ENCODE measurements around the gene GPX8.

Gene GPX8

GRCh38 chr5:55162666-55163065, 2.7 kb downstream of the GPX8 start:
- TF ChIP-seq POLR2AphosphoS5 (IDR thresholded peaks at IDR 0.05; ENCODE audit: low read depth, low read length) (no peak), TAF1 (IDR thresholded peaks at IDR 0.05; ENCODE audit: low read depth, low read length) (no peak), POLR2A (IDR thresholded peaks at IDR 0.05; ENCODE audit: low read depth, low read length) (no peak), SPI1 (IDR thresholded peaks at IDR 0.05; ENCODE audit: low read depth, low read length) (no peak), POU2F2 (IDR thresholded peaks at IDR 0.05; ENCODE audit: low read depth, low read length) (no peak), PAX5 (IDR thresholded peaks at IDR 0.05; ENCODE audit: insufficient read depth, low read length, severe bottlenecking) (no peak)
- FAIRE-seq: no peak

DNA sequence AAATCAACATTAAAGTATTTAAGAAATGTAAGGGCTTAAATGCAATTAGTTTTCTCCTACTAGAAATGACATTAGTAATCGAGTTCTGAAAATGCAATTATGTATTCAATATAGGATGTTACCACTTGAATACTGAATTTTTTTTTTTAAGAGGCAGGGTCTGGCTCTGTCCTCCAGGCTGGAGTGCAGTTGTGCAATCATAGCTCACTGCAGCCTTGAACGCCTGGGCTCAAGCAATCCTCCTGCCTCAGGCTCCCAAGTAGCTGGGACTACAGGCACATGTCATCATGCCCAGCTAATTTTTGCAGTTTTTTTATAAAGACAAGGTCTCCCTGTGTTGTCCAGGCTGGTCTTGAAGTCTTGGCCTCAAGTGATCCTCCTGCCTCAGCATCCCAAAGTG, 11.5 kb downstream of the GPX8 start:
- DNase-seq (ENCODE audit: insufficient read length, low spot score) (no peak), FAIRE-seq (no peak)
- TF ChIP-seq TAF1 (IDR thresholded peaks at IDR 0.05; ENCODE audit: low read depth, low read length) (no peak), POLR2A (IDR thresholded peaks at IDR 0.05; ENCODE audit: low read depth, low read length) (no peak), PAX5 (IDR thresholded peaks at IDR 0.05; ENCODE audit: insufficient read depth, low read length, severe bottlenecking) (no peak), POLR2AphosphoS5 (IDR thresholded peaks at IDR 0.05; ENCODE audit: low read depth, low read length) (no peak), POU2F2 (IDR thresholded peaks at IDR 0.05; ENCODE audit: low read depth, low read length) (no peak), SPI1 (IDR thresholded peaks at IDR 0.05; ENCODE audit: low read depth, low read length) (no peak)

More at GRCh38 chr5:55162666-55163065, 2.7 kb downstream of the GPX8 start:
- no peak for DNase-seq (ENCODE audit: insufficient read length, low spot score)

- DNase-seq (ENCODE audit: insufficient read length, low spot score): peak; percentile 47
- TF ChIP-seq POLR2A (IDR thresholded peaks at IDR 0.05; ENCODE audit: low read depth, low read length) (no peak), SPI1 (IDR thresholded peaks at IDR 0.05; ENCODE audit: low read depth, low read length) (no peak), TAF1 (IDR thresholded peaks at IDR 0.05; ENCODE audit: low read depth, low read length) (no peak)
- peak; percentile 93 for FAIRE-seq
These were observed 12.3 kb downstream of the GPX8 start for GRCh38 chr5:55172051-55172899.

DNA sequence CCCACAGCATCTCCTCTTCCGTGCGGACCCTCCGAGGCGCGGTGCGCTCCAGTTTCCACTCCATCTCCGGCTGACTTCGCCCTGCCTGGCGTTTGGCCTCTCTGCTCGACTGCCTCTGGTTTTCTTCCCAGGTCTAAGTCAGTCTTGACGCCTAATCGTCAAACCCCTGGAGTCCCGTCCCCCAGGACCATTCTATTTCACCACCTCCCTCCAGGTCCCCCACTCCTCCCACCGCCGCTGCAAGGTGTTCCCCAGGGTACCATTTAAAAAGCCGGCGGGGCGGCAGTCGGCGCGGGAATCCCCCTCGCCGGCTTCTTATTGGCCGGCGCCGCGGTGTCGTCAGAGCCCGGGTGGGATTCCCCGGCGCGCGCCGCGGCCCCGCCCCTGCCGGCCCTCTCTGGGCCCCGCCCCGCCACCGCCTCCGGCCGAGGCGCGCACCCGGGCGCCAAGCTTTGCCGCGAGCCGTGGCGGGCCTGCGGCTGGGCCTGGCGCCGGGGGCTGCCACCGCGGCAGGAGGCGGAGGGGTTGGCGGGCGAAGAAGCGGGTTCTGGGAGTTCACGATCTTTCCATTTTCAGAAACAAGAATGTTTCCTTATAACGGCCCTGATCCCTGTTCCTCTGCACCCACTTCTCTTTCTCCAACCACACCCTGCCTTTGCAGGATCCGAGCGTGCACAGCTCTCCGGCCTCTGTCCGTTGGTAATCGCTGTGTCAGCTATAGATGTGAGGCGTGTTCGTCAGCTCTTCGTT, 13.1 kb downstream of the GPX8 start, which contains the start of gene CDC20B:
TSS of gene CDC20B (minus strand) at position 241 of the 750 bp plus-strand sequence. CDS start at position 64, 177 bp downstream.
- no peak for TF ChIP-seq POU2F2 (IDR thresholded peaks at IDR 0.05; ENCODE audit: low read depth, low read length)
- no peak for TF ChIP-seq SPI1 (IDR thresholded peaks at IDR 0.05; ENCODE audit: low read depth, low read length)
- TF ChIP-seq PAX5 (IDR thresholded peaks at IDR 0.05; ENCODE audit: insufficient read depth, low read length, severe bottlenecking): no peak
- no peak for TF ChIP-seq POLR2A (IDR thresholded peaks at IDR 0.05; ENCODE audit: low read depth, low read length)
- FAIRE-seq (no peak), DNase-seq (ENCODE audit: insufficient read length, low spot score) (peak; percentile 81)

GRCh38 chr5:55173687-55174230, 13.8 kb downstream of the GPX8 start:
- FAIRE-seq (peak; percentile 68), DNase-seq (ENCODE audit: insufficient read length, low spot score) (no peak)
- no peak for TF ChIP-seq SPI1 (IDR thresholded peaks at IDR 0.05; ENCODE audit: low read depth, low read length)
- no peak for TF ChIP-seq POU2F2 (IDR thresholded peaks at IDR 0.05; ENCODE audit: low read depth, low read length)
- TF ChIP-seq TAF1 (IDR thresholded peaks at IDR 0.05; ENCODE audit: low read depth, low read length): no peak
- TF ChIP-seq PAX5 (IDR thresholded peaks at IDR 0.05; ENCODE audit: insufficient read depth, low read length, severe bottlenecking): no peak
- no peak for TF ChIP-seq POLR2A (IDR thresholded peaks at IDR 0.05; ENCODE audit: low read depth, low read length)

DNA sequence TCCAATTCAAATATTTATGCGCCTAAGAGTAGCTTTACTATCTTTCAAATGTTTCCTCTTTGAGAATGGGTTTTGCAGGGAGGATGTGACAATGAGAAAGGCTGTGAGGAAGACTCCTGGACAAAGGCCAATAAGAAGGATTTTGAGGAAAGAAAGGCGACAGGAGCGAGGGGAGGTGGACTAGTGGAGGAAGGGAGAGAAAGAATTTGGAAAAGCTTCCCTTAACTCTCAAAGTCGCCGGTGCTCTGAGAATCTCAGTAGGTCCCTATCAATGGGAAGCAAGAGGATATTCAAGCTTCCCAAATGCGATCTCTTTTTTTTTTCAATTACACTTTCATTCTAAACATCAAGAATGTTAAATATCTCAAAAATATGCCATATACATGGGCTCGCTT, 15.8 kb downstream of the GPX8 start:
- TF ChIP-seq POLR2AphosphoS5 (IDR thresholded peaks at IDR 0.05; ENCODE audit: low read depth, low read length) (no peak), TAF1 (IDR thresholded peaks at IDR 0.05; ENCODE audit: low read depth, low read length) (no peak), POU2F2 (IDR thresholded peaks at IDR 0.05; ENCODE audit: low read depth, low read length) (no peak), POLR2A (IDR thresholded peaks at IDR 0.05; ENCODE audit: low read depth, low read length) (no peak), SPI1 (IDR thresholded peaks at IDR 0.05; ENCODE audit: low read depth, low read length) (no peak), PAX5 (IDR thresholded peaks at IDR 0.05; ENCODE audit: insufficient read depth, low read length, severe bottlenecking) (no peak)
- FAIRE-seq: no peak
- no peak for DNase-seq (ENCODE audit: insufficient read length, low spot score)

DNA sequence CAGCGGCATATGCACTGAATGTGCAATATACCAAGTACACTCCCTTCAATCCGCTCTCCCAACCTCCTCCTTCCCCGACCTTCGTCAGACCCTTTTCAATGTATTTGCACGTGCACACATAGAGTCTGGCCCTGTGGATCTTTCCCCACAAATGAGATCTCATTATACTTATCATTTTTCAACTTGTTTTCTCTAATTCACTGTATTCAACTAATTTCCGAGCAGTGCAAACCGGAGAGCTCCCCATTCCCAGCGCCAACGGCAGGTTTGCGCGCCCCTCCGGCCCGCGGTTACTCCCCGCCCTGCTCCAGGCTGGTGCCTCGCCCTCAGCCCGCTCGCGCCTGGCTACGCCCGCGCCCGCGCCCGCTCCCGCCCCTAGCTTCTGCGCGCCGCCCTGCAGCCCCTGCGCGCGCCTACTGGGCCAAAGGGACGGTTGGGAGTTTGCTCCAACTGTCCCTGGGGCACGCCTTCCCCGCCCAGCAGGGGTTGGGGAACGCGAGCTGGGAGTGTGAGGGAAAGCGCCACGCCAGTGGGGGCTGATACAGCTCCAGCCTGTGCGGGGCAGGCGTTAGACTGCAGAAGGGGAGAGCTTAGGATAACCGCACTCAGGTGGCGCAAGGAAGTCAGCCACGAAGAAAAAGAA, 16.3 kb downstream of the GPX8 start:
- DNase-seq (ENCODE audit: insufficient read length, low spot score) (no peak), FAIRE-seq (no peak)
- TF ChIP-seq SPI1 (IDR thresholded peaks at IDR 0.05; ENCODE audit: low read depth, low read length) (no peak), PAX5 (IDR thresholded peaks at IDR 0.05; ENCODE audit: insufficient read depth, low read length, severe bottlenecking) (no peak), POLR2A (IDR thresholded peaks at IDR 0.05; ENCODE audit: low read depth, low read length) (no peak), POLR2AphosphoS5 (IDR thresholded peaks at IDR 0.05; ENCODE audit: low read depth, low read length) (no peak), TAF1 (IDR thresholded peaks at IDR 0.05; ENCODE audit: low read depth, low read length) (no peak), POU2F2 (IDR thresholded peaks at IDR 0.05; ENCODE audit: low read depth, low read length) (no peak)

DNA sequence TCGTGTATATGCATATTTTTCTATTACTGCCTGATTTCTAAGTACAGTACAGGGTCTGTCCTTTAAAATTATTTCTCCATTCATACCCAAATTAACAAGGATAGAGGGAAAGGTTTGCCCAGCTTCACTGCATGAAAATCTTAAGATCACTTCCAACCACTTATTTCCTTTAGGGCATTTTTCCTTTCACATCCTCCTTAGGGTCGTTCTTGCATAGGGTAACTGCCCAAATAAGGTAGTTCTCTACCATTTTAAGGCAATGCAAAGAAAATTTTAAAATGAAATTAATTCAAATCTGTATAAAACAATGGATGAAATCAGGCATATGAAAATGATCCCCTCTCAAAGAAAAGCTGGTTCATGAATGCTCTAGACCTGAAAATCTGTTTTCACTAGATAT, 17.1 kb downstream of the GPX8 start:
- TF ChIP-seq SPI1 (IDR thresholded peaks at IDR 0.05; ENCODE audit: low read depth, low read length) (peak; percentile 46), POLR2AphosphoS5 (IDR thresholded peaks at IDR 0.05; ENCODE audit: low read depth, low read length) (no peak)
- FAIRE-seq: no peak
- no peak for DNase-seq (ENCODE audit: insufficient read length, low spot score)

- TF ChIP-seq POLR2AphosphoS5 (IDR thresholded peaks at IDR 0.05; ENCODE audit: low read depth, low read length) (no peak), TAF1 (IDR thresholded peaks at IDR 0.05; ENCODE audit: low read depth, low read length) (no peak), POU2F2 (IDR thresholded peaks at IDR 0.05; ENCODE audit: low read depth, low read length) (no peak), POLR2A (IDR thresholded peaks at IDR 0.05; ENCODE audit: low read depth, low read length) (no peak), SPI1 (IDR thresholded peaks at IDR 0.05; ENCODE audit: low read depth, low read length) (no peak), PAX5 (IDR thresholded peaks at IDR 0.05; ENCODE audit: insufficient read depth, low read length, severe bottlenecking) (no peak)
- FAIRE-seq (no peak), DNase-seq (ENCODE audit: insufficient read length, low spot score) (no peak)
These were observed 20.0 kb downstream of the GPX8 start for GRCh38 chr5:55180016-55180415.
